DOHH2 (cell line): ENCODE results near the gene COL6A5.

Source experiments
- H3F3A ChIP-seq: fragments of 200-600 bp; sonication (generic), shearing (Covaris generic); 2 replicates; pipeline ENCODE4 v1.6.0; 2016; ENCODE audit warnings: antibody characterized with exemption, mild to moderate bottlenecking; ENCODE audit not compliant: control insufficient read depth, insufficient read depth
- H3K27ac ChIP-seq: fragments of 200-600 bp; sonication (generic); 2 replicates; pipeline ENCODE4 v1.5.1; 2014; ENCODE audit warnings: low read depth, mild to moderate bottlenecking, low read length, moderate library complexity
- H3K27me3 ChIP-seq: fragments of 200-600 bp; sonication (generic); 2 replicates; pipeline ENCODE4 v1.6.1; 2014; ENCODE audit warnings: mild to moderate bottlenecking, low read length, mixed read lengths; ENCODE audit not compliant: control insufficient read depth
- H3K36me3 ChIP-seq: fragments of 200-600 bp; sonication (generic); 2 replicates; pipeline ENCODE4 v1.6.1; 2014; ENCODE audit warnings: mild to moderate bottlenecking, low read length, moderate library complexity, mixed read lengths; ENCODE audit not compliant: control insufficient read depth
- H3K4me1 ChIP-seq: fragments of 200-600 bp; sonication (generic); 2 replicates; pipeline ENCODE4 v1.6.1; 2014; ENCODE audit warnings: mild to moderate bottlenecking, low read length, mixed read lengths; ENCODE audit not compliant: control insufficient read depth
- H3K4me2 ChIP-seq: fragments of 200-600 bp; sonication (generic); 2 replicates; pipeline ENCODE4 v1.6.0; 2014; ENCODE audit warnings: mild to moderate bottlenecking, low read length, moderate library complexity
- H3K4me3 ChIP-seq: fragments of 200-600 bp; sonication (generic); 2 replicates; pipeline ENCODE4 v1.5.1; 2014; ENCODE audit warnings: mild to moderate bottlenecking, low read length, mixed read lengths
- H3K79me2 ChIP-seq: fragments of 200-600 bp; sonication (generic); 2 replicates; pipeline ENCODE4 v1.6.1; 2014; ENCODE audit warnings: mild to moderate bottlenecking, low read length, mixed read lengths; ENCODE audit not compliant: control insufficient read depth
- H3K9me2 ChIP-seq: fragments of 200-600 bp; sonication (generic); replicated peaks from 2 replicates; pipeline ENCODE4 v1.6.1; 2014; ENCODE audit warnings: mild to moderate bottlenecking, low read length, mixed read lengths; ENCODE audit not compliant: control insufficient read depth
- H3K9me3 ChIP-seq: fragments of 200-600 bp; sonication (generic); 2 replicates; pipeline ENCODE4 v1.6.1; 2014; ENCODE audit warnings: antibody characterized with exemption, low read length, mixed read lengths; ENCODE audit not compliant: control insufficient read depth, insufficient read depth
- H4K20me1 ChIP-seq: fragments of 200-600 bp; sonication (generic); 2 replicates; pipeline ENCODE4 v1.6.0; 2014; ENCODE audit warnings: low read depth, mild to moderate bottlenecking, antibody characterized with exemption, low read length, moderate library complexity; ENCODE audit not compliant: control insufficient read depth, insufficient read depth
- EZH2phosphoT487 ChIP-seq: fragments of 200-600 bp; sonication (generic); IDR thresholded peaks from 2 replicates; pipeline ENCODE4 v1.6.1; 2017; ENCODE audit warnings: borderline replicate concordance, mild to moderate bottlenecking, antibody characterized with exemption, low read length, moderate library complexity, mixed read lengths
- TF ChIP-seq, protein P1 (sequence below): fragments of 200-600 bp; sonication (generic); IDR thresholded peaks from one replicate; pipeline ENCODE4 v1.5.1; 2014; ENCODE audit warnings: antibody characterized with exemption, mild to moderate bottlenecking, low read depth, low read length; ENCODE audit not compliant: poor library complexity, severe bottlenecking

Gene COL6A5

GRCh38 chr3:130384476-130385025, 39.1 kb downstream of the COL6A5 start:
- H3K4me2 ChIP-seq: no peak overlapping the region
- H3K36me3 ChIP-seq: no peaks in the 10 kb centered on the region
- no peak overlapping the region for H3K4me3 ChIP-seq
- no peaks in the 10 kb centered on the region for H3K9me3 ChIP-seq
- H4K20me1 ChIP-seq: no peaks in the 10 kb centered on the region
- no peaks in the 10 kb centered on the region for H3K27me3 ChIP-seq
- TF ChIP-seq EZH2phosphoT487: no peak
- TF ChIP-seq, protein P1, sequence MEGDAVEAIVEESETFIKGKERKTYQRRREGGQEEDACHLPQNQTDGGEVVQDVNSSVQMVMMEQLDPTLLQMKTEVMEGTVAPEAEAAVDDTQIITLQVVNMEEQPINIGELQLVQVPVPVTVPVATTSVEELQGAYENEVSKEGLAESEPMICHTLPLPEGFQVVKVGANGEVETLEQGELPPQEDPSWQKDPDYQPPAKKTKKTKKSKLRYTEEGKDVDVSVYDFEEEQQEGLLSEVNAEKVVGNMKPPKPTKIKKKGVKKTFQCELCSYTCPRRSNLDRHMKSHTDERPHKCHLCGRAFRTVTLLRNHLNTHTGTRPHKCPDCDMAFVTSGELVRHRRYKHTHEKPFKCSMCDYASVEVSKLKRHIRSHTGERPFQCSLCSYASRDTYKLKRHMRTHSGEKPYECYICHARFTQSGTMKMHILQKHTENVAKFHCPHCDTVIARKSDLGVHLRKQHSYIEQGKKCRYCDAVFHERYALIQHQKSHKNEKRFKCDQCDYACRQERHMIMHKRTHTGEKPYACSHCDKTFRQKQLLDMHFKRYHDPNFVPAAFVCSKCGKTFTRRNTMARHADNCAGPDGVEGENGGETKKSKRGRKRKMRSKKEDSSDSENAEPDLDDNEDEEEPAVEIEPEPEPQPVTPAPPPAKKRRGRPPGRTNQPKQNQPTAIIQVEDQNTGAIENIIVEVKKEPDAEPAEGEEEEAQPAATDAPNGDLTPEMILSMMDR: no peak
- H3K27ac ChIP-seq: no peak overlapping the region
- H3K79me2 ChIP-seq: no peaks in the 10 kb centered on the region
- H3K9me2 ChIP-seq: no peaks in the 10 kb centered on the region; the same call in 1 of the 2 replicates
- no peaks in the 10 kb centered on the region for H3K4me1 ChIP-seq
- H3F3A ChIP-seq: no peaks in the 10 kb centered on the region

- Histone ChIP-seq H3K9me2 (no peaks in the 10 kb centered on the region), H3K4me2 (no peak overlapping the region), H3K4me1 (no peaks in the 10 kb centered on the region), H3K36me3 (no peaks in the 10 kb centered on the region), H3K9me3 (no peaks in the 10 kb centered on the region), H3K4me3 (no peak overlapping the region), H4K20me1 (no peaks in the 10 kb centered on the region), H3K27me3 (no peaks in the 10 kb centered on the region), H3K27ac (no peak overlapping the region), H3F3A (no peaks in the 10 kb centered on the region), H3K79me2 (no peaks in the 10 kb centered on the region)
- TF ChIP-seq, protein P1: no peak
- no peak for TF ChIP-seq EZH2phosphoT487
Measured at GRCh38 chr3:130386604-130387263, 41.3 kb downstream of the COL6A5 start.

DNA sequence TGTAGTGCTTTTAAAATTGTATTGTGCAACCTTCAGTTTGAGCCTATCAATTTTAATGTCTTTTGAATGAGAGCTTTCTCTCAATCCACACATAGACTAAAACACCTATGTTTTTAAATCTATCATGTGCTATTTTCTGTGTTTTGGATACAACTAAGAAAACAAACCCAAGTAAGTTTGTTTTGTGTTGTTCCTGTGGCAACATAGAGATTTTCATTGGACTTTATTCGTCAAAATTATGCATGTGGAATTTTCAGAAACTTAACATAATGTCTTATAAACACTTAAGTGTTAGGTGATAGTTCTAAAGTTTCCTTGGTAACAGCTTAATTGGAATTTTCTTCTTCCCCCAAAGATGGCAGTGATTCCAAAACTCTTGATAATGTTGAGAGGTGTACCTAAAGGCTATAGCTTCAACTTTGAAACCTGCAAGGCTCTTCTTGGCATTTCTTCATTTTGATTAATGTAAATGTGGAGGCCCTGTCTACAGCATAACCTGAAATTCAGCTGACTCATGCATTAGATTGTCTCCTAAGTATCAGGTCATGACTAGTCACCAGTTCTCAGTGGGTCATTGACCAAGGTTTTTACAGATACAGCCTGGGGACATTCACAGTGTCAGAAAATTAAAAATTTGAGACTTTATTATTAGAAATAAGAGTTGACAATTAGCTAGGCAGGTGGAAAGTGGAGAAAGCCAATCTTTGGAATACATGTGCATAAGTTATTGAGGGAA, 44.4 kb downstream of the COL6A5 start:
- Histone ChIP-seq H3K9me2 (no peaks in the 10 kb centered on the region), H3K9me3 (no peaks in the 10 kb centered on the region), H3K79me2 (no peaks in the 10 kb centered on the region), H3F3A (no peaks in the 10 kb centered on the region), H3K4me1 (no peaks in the 10 kb centered on the region), H3K36me3 (no peaks in the 10 kb centered on the region), H3K4me3 (no peak overlapping the region), H3K4me2 (no peak overlapping the region), H4K20me1 (no peaks in the 10 kb centered on the region), H3K27me3 (no peaks in the 10 kb centered on the region), H3K27ac (no peak overlapping the region)
- TF ChIP-seq, protein P1: no peak
- no peak for TF ChIP-seq EZH2phosphoT487
